IMR-90 (cell line): Measurements from ENCODE around the gene PHOX2A.

ENCODE experiments used
- CTCF ChIP-seq: conservative IDR thresholded peaks from 2 replicates; pipeline ENCODE4 v1.5.1; 2012; ENCODE audit warnings: mild to moderate bottlenecking, low read depth, low read length, improper control_type of control experiment
- MXI1 ChIP-seq: IDR thresholded peaks from 2 replicates; pipeline ENCODE4 v1.6.1; 2012; ENCODE audit warnings: low read depth, mild to moderate bottlenecking, low read length, moderate library complexity, borderline replicate concordance
- POLR2A ChIP-seq: IDR thresholded peaks from 2 replicates; pipeline ENCODE4 v1.6.1; 2012; ENCODE audit warnings: mild to moderate bottlenecking, low read depth, low read length

GRCh38 chr11:72229925-72230763 is 13.8 kb downstream of the PHOX2A start:
- no peak for TF ChIP-seq CTCF
- no peak for TF ChIP-seq POLR2A
- TF ChIP-seq MXI1, result no peak
